ENCODE results near the gene CMA1.
"Not testable (repeated sequence)": the region's sequence is repeated elsewhere in the genome, so short reads cannot be mapped to it uniquely, and the experiment has no call there.

Gene CMA1, protein sequence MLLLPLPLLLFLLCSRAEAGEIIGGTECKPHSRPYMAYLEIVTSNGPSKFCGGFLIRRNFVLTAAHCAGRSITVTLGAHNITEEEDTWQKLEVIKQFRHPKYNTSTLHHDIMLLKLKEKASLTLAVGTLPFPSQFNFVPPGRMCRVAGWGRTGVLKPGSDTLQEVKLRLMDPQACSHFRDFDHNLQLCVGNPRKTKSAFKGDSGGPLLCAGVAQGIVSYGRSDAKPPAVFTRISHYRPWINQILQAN

GRCh38 chr14:24508155-24508840, at the start of gene CMA1:
Gene CMA1, minus strand, starts transcription at chr14:24508265. Its CDS starts 30 bp downstream, at chr14:24508235.
- no peaks in the 10 kb centered on the region for H3K9me3 ChIP-seq (ENCODE audit: control insufficient read depth in 1 of 2, low read length in 2 of 2)
- no peaks in the 10 kb centered on the region for H3K36me3 ChIP-seq (ENCODE audit: control insufficient read depth in 1 of 2, insufficient read depth in 2 of 2, low read length in 2 of 2)
- H3K27ac ChIP-seq (ENCODE audit: low read length), result no peak within 1 kb of the TSS
- H3K4me3 ChIP-seq (ENCODE audit: low read depth in 1 of 2, low read length in 2 of 2), result no peak within 1 kb of the TSS
- H3K4me1 ChIP-seq (ENCODE audit: control insufficient read depth in 1 of 2, insufficient read depth in 2 of 2, low read length in 2 of 2), result no peaks in the 10 kb centered on the region
- no peaks in the 10 kb centered on the region for H3K27me3 ChIP-seq (ENCODE audit: low read depth, low read length)

DNA sequence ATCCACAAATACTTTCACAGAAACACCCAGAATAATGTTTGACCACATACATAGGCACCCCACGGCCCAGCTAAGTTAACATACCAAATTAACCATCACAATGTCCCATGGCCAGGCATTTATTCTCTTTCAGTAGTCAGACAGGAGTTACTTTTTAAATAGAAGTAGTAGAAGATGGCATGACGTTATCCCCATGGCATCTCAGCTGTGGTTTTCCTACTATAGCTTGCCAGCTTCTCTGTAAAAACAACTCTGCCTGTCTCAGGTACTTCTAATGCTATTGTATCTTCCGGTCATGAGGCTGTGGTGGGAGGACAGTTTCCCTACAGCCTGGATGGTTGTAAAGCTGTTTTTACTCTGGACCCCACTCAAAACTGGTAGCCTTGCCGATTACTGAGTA, 48.7 kb upstream of the CMA1 start:
- Histone ChIP-seq H3K4me1 (ENCODE audit: control insufficient read depth in 1 of 2, insufficient read depth in 2 of 2, low read length in 2 of 2) (no peaks in the 10 kb centered on the region), H3K27me3 (ENCODE audit: low read depth, low read length) (no peaks in the 10 kb centered on the region), H3K27ac (ENCODE audit: low read length) (no peak overlapping the region), H3K36me3 (ENCODE audit: control insufficient read depth in 1 of 2, insufficient read depth in 2 of 2, low read length in 2 of 2) (no peaks in the 10 kb centered on the region), H3K4me3 (ENCODE audit: low read depth in 1 of 2, low read length in 2 of 2) (no peak overlapping the region), H3K9me3 (ENCODE audit: control insufficient read depth in 1 of 2, low read length in 2 of 2) (no peaks in the 10 kb centered on the region)

DNA sequence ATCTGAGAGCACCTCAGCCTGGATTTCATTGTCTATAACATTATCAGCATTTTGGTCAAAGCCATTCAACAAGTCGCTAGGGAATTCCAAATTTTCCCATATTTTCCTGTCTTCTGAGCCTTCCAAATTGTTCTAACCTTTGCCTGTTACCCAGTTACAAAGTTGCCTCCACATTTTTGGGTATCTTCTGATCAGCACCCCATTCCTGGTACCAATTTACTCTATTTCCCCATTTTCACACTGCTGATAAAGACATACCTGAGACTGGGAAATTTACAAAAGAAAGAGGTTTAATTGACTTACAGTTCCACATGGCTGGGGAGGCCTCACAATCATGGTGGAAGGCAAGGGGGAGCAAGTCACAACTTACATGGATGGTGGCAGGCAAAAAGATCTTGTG, 41.0 kb upstream of the CMA1 start:
- not testable (repeated sequence) for H3K27me3 ChIP-seq (ENCODE audit: low read depth, low read length); H3K4me1 ChIP-seq (ENCODE audit: control insufficient read depth in 1 of 2, insufficient read depth in 2 of 2, low read length in 2 of 2); H3K36me3 ChIP-seq (ENCODE audit: control insufficient read depth in 1 of 2, insufficient read depth in 2 of 2, low read length in 2 of 2); H3K27ac ChIP-seq (ENCODE audit: low read length); H3K4me3 ChIP-seq (ENCODE audit: low read depth in 1 of 2, low read length in 2 of 2); H3K9me3 ChIP-seq (ENCODE audit: control insufficient read depth in 1 of 2, low read length in 2 of 2)

- Histone ChIP-seq H3K36me3 (ENCODE audit: control insufficient read depth in 1 of 2, insufficient read depth in 2 of 2, low read length in 2 of 2) (no peaks in the 10 kb centered on the region), H3K27me3 (ENCODE audit: low read depth, low read length) (no peaks in the 10 kb centered on the region), H3K9me3 (ENCODE audit: control insufficient read depth in 1 of 2, low read length in 2 of 2) (peaks cover 0 to 3% of the 10 kb centered on the region in 2 donors), H3K4me1 (ENCODE audit: control insufficient read depth in 1 of 2, insufficient read depth in 2 of 2, low read length in 2 of 2) (no peaks in the 10 kb centered on the region), H3K4me3 (ENCODE audit: low read depth in 1 of 2, low read length in 2 of 2) (no peak overlapping the region), H3K27ac (ENCODE audit: low read length) (no peak overlapping the region)
Observed at GRCh38 chr14:24542346-24542936, 34.4 kb upstream of the CMA1 start.

- Histone ChIP-seq H3K27ac (ENCODE audit: low read length) (no peak overlapping the region), H3K27me3 (ENCODE audit: low read depth, low read length) (no peaks in the 10 kb centered on the region), H3K9me3 (ENCODE audit: control insufficient read depth in 1 of 2, low read length in 2 of 2) (no peaks in the 10 kb centered on the region), H3K4me3 (ENCODE audit: low read depth in 1 of 2, low read length in 2 of 2) (no peak overlapping the region), H3K36me3 (ENCODE audit: control insufficient read depth in 1 of 2, insufficient read depth in 2 of 2, low read length in 2 of 2) (no peaks in the 10 kb centered on the region), H3K4me1 (ENCODE audit: control insufficient read depth in 1 of 2, insufficient read depth in 2 of 2, low read length in 2 of 2) (no peaks in the 10 kb centered on the region)
Observed at GRCh38 chr14:24535737-24536136, 27.7 kb upstream of the CMA1 start.

DNA sequence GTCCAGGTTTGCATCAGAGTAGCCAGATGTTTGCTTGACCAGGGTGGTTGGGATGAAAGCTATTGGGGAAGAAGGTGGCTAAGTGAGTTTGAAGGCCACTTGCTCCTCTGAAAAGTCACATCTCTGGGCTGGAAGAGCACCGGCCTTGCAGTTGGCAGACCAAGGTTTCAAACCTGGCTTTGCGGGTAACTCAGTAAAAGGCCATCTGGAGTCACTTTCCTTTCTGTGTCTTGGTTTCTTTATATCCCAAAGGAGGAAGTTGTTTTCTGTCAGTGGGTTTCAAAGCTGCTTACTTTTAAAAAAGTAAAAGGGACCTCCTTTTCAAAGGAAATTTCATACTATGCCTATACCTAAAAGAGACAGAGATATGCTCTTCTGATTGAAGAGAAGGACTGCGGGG, 26.2 kb upstream of the CMA1 start:
- Histone ChIP-seq H3K27me3 (ENCODE audit: low read depth, low read length) (no peaks in the 10 kb centered on the region), H3K4me1 (ENCODE audit: control insufficient read depth in 1 of 2, insufficient read depth in 2 of 2, low read length in 2 of 2) (no peaks in the 10 kb centered on the region), H3K4me3 (ENCODE audit: low read depth in 1 of 2, low read length in 2 of 2) (no peak overlapping the region), H3K27ac (ENCODE audit: low read length) (no peak overlapping the region), H3K36me3 (ENCODE audit: control insufficient read depth in 1 of 2, insufficient read depth in 2 of 2, low read length in 2 of 2) (no peaks in the 10 kb centered on the region), H3K9me3 (ENCODE audit: control insufficient read depth in 1 of 2, low read length in 2 of 2) (no peaks in the 10 kb centered on the region)

GRCh38 chr14:24525877-24526620, 18.0 kb upstream of the CMA1 start:
- H3K4me1 ChIP-seq (ENCODE audit: control insufficient read depth in 1 of 2, insufficient read depth in 2 of 2, low read length in 2 of 2); H3K27me3 ChIP-seq (ENCODE audit: low read depth, low read length); H3K9me3 ChIP-seq (ENCODE audit: control insufficient read depth in 1 of 2, low read length in 2 of 2); H3K36me3 ChIP-seq (ENCODE audit: control insufficient read depth in 1 of 2, insufficient read depth in 2 of 2, low read length in 2 of 2); H3K27ac ChIP-seq (ENCODE audit: low read length); H3K4me3 ChIP-seq (ENCODE audit: low read depth in 1 of 2, low read length in 2 of 2): not testable (repeated sequence)

DNA sequence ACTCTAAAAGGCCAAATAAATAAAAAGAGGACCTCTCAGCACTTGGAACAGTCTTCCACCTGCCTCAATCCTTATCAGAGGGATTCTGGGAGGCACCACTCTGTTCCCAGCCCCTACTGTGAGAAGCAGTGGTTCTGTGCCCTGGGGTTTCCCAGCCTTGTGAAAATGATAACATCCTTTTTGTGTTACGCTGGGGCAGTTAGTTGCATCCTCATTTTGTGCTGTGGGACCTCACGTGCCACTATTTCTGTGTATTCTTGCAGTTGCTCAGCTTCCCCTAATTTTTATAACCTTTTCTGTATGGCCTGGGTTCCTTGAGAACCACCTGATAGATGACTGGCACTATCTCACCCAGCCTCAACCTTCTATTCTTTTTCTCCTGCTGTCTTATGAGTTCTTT, 10.8 kb upstream of the CMA1 start:
- H3K4me1 ChIP-seq (ENCODE audit: control insufficient read depth in 1 of 2, insufficient read depth in 2 of 2, low read length in 2 of 2), result no peaks in the 10 kb centered on the region
- no peaks in the 10 kb centered on the region for H3K27me3 ChIP-seq (ENCODE audit: low read depth, low read length)
- no peak overlapping the region for H3K27ac ChIP-seq (ENCODE audit: low read length)
- H3K4me3 ChIP-seq (ENCODE audit: low read depth in 1 of 2, low read length in 2 of 2), result no peak overlapping the region
- no peaks in the 10 kb centered on the region for H3K36me3 ChIP-seq (ENCODE audit: control insufficient read depth in 1 of 2, insufficient read depth in 2 of 2, low read length in 2 of 2)
- H3K9me3 ChIP-seq (ENCODE audit: control insufficient read depth in 1 of 2, low read length in 2 of 2), result no peaks in the 10 kb centered on the region

DNA sequence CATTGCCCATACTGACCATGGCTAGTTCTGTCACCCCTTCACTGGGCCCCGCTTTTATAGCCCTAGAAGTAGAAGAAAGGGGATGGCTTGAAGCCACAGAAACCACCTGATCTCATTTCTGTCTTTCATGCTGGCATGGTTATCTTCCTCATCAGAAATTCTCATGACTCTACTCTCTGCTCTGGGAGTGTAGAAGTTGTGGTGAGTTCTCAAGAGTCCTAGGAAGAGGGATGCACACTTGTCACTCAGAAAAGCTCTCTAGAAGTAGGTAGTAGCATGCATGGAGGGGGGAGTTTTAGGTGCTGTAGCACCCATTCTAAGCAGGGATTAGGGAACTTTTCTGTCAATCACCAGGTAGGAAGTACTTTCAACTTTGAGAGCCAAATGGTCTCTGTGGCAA, 6.1 kb upstream of the CMA1 start:
- Histone ChIP-seq H3K4me3 (ENCODE audit: low read depth in 1 of 2, low read length in 2 of 2) (no peak overlapping the region), H3K4me1 (ENCODE audit: control insufficient read depth in 1 of 2, insufficient read depth in 2 of 2, low read length in 2 of 2) (no peaks in the 10 kb centered on the region), H3K9me3 (ENCODE audit: control insufficient read depth in 1 of 2, low read length in 2 of 2) (no peaks in the 10 kb centered on the region), H3K36me3 (ENCODE audit: control insufficient read depth in 1 of 2, insufficient read depth in 2 of 2, low read length in 2 of 2) (no peaks in the 10 kb centered on the region), H3K27me3 (ENCODE audit: low read depth, low read length) (no peaks in the 10 kb centered on the region), H3K27ac (ENCODE audit: low read length) (no peak overlapping the region)

DNA sequence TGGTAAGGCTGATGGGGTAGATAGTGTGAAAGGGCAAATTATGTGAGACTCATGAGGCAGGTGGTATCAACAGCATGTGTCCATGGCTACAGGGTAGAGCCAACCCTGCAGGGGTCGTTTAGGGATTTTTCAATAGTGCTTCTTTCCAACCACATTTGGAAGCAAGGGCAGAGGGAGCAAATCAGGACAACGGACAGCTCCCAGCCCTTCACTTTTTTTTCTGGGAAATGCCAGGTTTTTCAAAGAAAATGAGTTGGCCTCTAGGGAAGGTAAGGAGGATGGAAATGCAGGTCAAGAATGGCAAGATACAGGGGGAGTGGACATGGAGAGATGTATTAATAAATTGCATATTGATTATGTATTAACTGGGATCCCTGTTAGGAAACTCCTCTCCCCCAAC, 4.9 kb upstream of the CMA1 start:
- Histone ChIP-seq H3K36me3 (ENCODE audit: control insufficient read depth in 1 of 2, insufficient read depth in 2 of 2, low read length in 2 of 2) (no peaks in the 10 kb centered on the region), H3K4me1 (ENCODE audit: control insufficient read depth in 1 of 2, insufficient read depth in 2 of 2, low read length in 2 of 2) (no peaks in the 10 kb centered on the region), H3K27ac (ENCODE audit: low read length) (no peak overlapping the region), H3K9me3 (ENCODE audit: control insufficient read depth in 1 of 2, low read length in 2 of 2) (no peaks in the 10 kb centered on the region), H3K27me3 (ENCODE audit: low read depth, low read length) (no peaks in the 10 kb centered on the region), H3K4me3 (ENCODE audit: low read depth in 1 of 2, low read length in 2 of 2) (no peak overlapping the region)

DNA sequence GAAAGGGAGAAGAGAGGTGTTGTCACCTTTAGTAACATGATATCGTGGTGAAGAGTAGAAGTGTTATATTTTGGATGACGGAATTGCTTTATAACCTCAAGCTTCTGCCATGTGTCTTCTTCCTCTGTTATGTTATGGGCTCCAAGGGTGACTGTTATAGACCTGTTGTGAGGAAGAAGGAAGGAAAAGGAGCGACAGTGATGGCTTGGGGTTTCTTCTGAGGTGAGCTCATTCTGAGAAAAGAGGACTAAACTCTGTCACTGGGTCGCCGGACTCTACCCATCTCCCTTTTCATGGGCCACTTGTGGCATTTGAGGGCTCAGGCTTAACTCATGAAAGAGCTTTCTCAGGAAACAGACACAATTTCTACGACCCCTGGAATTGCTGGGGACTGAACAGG, 1.6 kb downstream of the CMA1 start:
- H3K27ac ChIP-seq (ENCODE audit: low read length), result no peak overlapping the region
- peaks cover 0 to 1% of the 10 kb centered on the region in 2 donors for H3K9me3 ChIP-seq (ENCODE audit: control insufficient read depth in 1 of 2, low read length in 2 of 2)
- peaks cover 0 to 4% of the 10 kb centered on the region in 2 donors for H3K36me3 ChIP-seq (ENCODE audit: control insufficient read depth in 1 of 2, insufficient read depth in 2 of 2, low read length in 2 of 2)
- no peaks in the 10 kb centered on the region for H3K4me1 ChIP-seq (ENCODE audit: control insufficient read depth in 1 of 2, insufficient read depth in 2 of 2, low read length in 2 of 2)
- H3K27me3 ChIP-seq (ENCODE audit: low read depth, low read length), result no peaks in the 10 kb centered on the region
- H3K4me3 ChIP-seq (ENCODE audit: low read depth in 1 of 2, low read length in 2 of 2), result no peak overlapping the region
